A549 (cell line): ENCODE measurements around the gene ANP32A. TPM values are rescaled to one million over a fixed set of nuclear protein-coding genes. Genes with fewer than 3 reads are reported as not detected.

Source experiments
- ATAC-seq, 2 experiments: fragments of 200-7000 bp in 1 of 2; fragments of >200 bp in 1 of 2; cut with Nextera tagmentation in 1 of 2; cut with Tn5 transposase in 1 of 2; 3 replicates each; pipeline versions ENCODE4 v1.8.0 to v1.9.1; 2018 to 2020; ENCODE audit warnings: mild to moderate bottlenecking in 1 of 2, moderate library complexity in 1 of 2
- CTCF ChIA-PET: fragments of 300-600 bp; sonication (Branson Sonifier 250); formaldehyde crosslinking; extraction: SDS; loops from one replicate; lab custom pipeline; 2021; ENCODE audit warnings: antibody characterized with exemption, inconsistent platforms; lab: Yijun Ruan, JAX
- POLR2A ChIA-PET: fragments of 350-600 bp; formaldehyde crosslinking; extraction: SDS; loops from one replicate; lab custom pipeline; 2021; ENCODE audit warnings: antibody characterized with exemption, inconsistent platforms; lab: Yijun Ruan, JAX
- DNase-seq, 2 experiments: peaks; one replicate each; pipeline versions ENCODE4 v3.0.0 to v3.0.0-alpha.2; 2011 to 2016; ENCODE audit warnings: low read depth in 1 of 2, low spot score in 1 of 2
- FAIRE-seq: peaks from 2 replicates; lab custom pipeline; 2011; peaks lifted over from hg19 to GRCh38; lab: Jason Lieb, UNC
- H3K27ac ChIP-seq, 2 experiments: fragments of >200 bp; sonication (Bioruptor Twin); formaldehyde crosslinking; 3 replicates each; pipeline ENCODE4 v1.5.1; 2016 to 2017
- H3K4me1 ChIP-seq: fragments of >200 bp; sonication (Bioruptor Twin); formaldehyde crosslinking; 3 replicates; pipeline ENCODE4 v1.6.1; 2016
- H3K4me2 ChIP-seq: fragments of >200 bp; sonication (Bioruptor Twin); formaldehyde crosslinking; 3 replicates; pipeline ENCODE4 v1.6.1; 2016
- H3K4me3 ChIP-seq: fragments of >200 bp; sonication (Bioruptor Twin); formaldehyde crosslinking; 3 replicates; pipeline ENCODE4 v1.5.1; 2016
- H3K9me3 ChIP-seq: fragments of >200 bp; sonication (Bioruptor Twin); formaldehyde crosslinking; 3 replicates; pipeline ENCODE4 v1.6.1; 2016
- BHLHE40 ChIP-seq: IDR thresholded peaks from 2 replicates; pipeline ENCODE4 v1.6.1; 2012; ENCODE audit warnings: low read depth, low read length, inconsistent platforms
- CBX2 ChIP-seq: fragments of 200-600 bp; sonication (generic); IDR thresholded peaks from 2 replicates; pipeline ENCODE4 v1.6.1; 2016; ENCODE audit warnings: low read depth, mild to moderate bottlenecking, borderline replicate concordance
- EP300 ChIP-seq, 2 experiments: fragments of >200 bp; sonication (Bioruptor Twin); formaldehyde crosslinking; IDR thresholded peaks; 2 replicates in 1 of 2; 3 replicates in 1 of 2; pipeline ENCODE4 v1.6.1; 2016 to 2017
- ESRRA ChIP-seq: fragments of 150-350 bp; IDR thresholded peaks from 2 replicates; pipeline ENCODE4 v1.6.1; 2014; ENCODE audit warnings: mild to moderate bottlenecking, low read length, borderline replicate concordance
- GATA3 ChIP-seq: IDR thresholded peaks from 2 replicates; pipeline ENCODE4 v1.6.1; 2012; ENCODE audit warnings: borderline replicate concordance
- HEYL ChIP-seq: fragments of 250-450 bp; sonication (Bioruptor Pico); IDR thresholded peaks from 2 replicates; pipeline ENCODE4 v1.8.0; 2021; ENCODE audit warnings: mild to moderate bottlenecking, moderate library complexity
- MYC ChIP-seq: IDR thresholded peaks from 2 replicates; pipeline ENCODE4 v1.6.1; 2012; ENCODE audit warnings: mild to moderate bottlenecking, inconsistent platforms, low read length, improper control_type of control experiment, borderline replicate concordance
- NR3C1 ChIP-seq: fragments of >200 bp; sonication (Bioruptor Twin); formaldehyde crosslinking; IDR thresholded peaks from 3 replicates; pipeline ENCODE4 v1.6.1; 2017
- PBX3 ChIP-seq: IDR thresholded peaks from 2 replicates; pipeline ENCODE4 v1.6.1; 2012
- RAD21 ChIP-seq, 2 experiments: fragments of >200 bp in 1 of 2; sonication (Bioruptor Twin) in 1 of 2; formaldehyde crosslinking in 1 of 2; IDR thresholded peaks in 1 of 2; conservative IDR thresholded peaks in 1 of 2; 2 replicates in 1 of 2; 3 replicates in 1 of 2; pipeline ENCODE4 v1.6.1; 2012 to 2018; ENCODE audit warnings: inconsistent platforms in 1 of 2
- RNF2 ChIP-seq: fragments of 200-600 bp; sonication (generic); IDR thresholded peaks from 2 replicates; pipeline ENCODE4 v1.6.1; 2016; ENCODE audit warnings: low read depth, mild to moderate bottlenecking, antibody characterized with exemption, moderate library complexity, borderline replicate concordance
- SMC3 ChIP-seq: fragments of >200 bp; sonication (Bioruptor Twin); formaldehyde crosslinking; IDR thresholded peaks from 3 replicates; pipeline ENCODE4 v1.6.1; 2018; ENCODE audit warnings: inconsistent platforms
- ZSCAN20 ChIP-seq: fragments of 250-450 bp; sonication (Bioruptor Pico); IDR thresholded peaks from 2 replicates; pipeline ENCODE4 v1.8.0; 2022; ENCODE audit warnings: mild to moderate bottlenecking, moderate library complexity
- WGBS: methylation state at CpG from one replicate; pipeline ENCODE4 v1.1.6; 2017; ENCODE audit errors: missing lambda C conversion rate; 5-methylcytosine and 5-hydroxymethylcytosine counted together
- polyA plus RNA-seq, 4 experiments: library from polyadenylated mRNA; depleted of rRNA in 3 of 4; stranded (reverse); fragments of >200 nt; fragmentation: RNase III in 1 of 4; extraction: RNeasy Plus Mini Kit Qiagen cat#74134 plus additional on column Dnase treatment in 1 of 4; gene quantifications; 2 replicates in 3 of 4; 3 replicates in 1 of 4; pipeline ENCODE4 v1.2.3, GENCODE V29; 2011 to 2017
- TF ChIP-seq, protein P1 (sequence below): fragments of >200 bp; sonication (Bioruptor Twin); formaldehyde crosslinking; IDR thresholded peaks from 3 replicates; pipeline ENCODE4 v1.5.1; 2016
- TF ChIP-seq, protein P2 (sequence below): IDR thresholded peaks from 2 replicates; pipeline ENCODE4 v1.6.1; 2012

The ANP32A gene
- polyA plus RNA-seq, 2 of the 4 experiments (the other 2 are of a cell fraction): 208 to 354 TPM

DNA sequence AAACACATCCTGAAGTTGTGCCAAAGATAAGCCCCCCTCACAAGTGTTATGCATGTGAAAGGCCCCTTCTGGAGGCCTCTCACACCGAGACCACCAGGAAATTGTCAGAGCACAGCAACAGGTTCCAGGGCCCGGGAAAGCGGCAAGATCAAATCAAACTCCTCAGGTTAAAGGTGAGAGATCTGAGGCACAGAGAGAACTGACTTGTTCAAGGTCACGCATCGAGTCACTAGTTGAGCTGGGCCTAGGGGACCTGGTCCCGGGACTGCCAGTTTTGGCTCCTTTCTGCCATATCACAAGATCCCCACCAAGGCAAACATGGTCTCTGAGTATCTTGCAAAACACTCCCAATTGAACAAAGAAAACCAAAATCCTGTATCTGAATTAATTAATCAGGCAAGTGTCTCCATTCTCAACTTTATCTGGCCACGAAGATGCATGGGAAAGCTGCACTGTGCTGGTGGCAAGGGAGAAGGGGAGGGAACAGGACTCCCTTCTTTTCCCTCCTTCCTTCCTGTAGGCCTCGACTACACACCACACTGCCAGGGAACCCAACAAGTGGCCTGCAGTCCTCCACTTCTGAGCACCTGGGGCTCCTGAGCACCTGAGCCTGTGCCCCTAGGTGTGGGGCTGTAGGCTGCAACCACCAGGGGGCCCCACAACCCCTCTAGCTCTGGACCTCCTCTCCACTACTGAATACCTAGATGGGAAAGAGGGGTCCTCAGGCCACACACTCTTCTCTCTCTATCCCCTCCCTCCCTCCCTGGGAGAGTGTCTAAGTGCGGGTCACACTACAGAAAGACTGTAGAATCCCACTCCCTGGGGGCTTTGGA lies 37.3 kb downstream of the ANP32A start:
- CTCF ChIA-PET: interaction anchor here (0.6 to 11.6 kb wide), 14 partner anchors 11 to 477 kb away, joined by 3 to 110 read pairs (median 4); no protein-coding TSS in a partner anchor
- Histone ChIP-seq H3K4me1 (peaks cover 10% of the 10 kb centered on the region; the same call in 1 of the 3 replicates), H3K4me2 (no peak overlapping the region), H3K9me3 (no peaks in the 10 kb centered on the region), H3K4me3 (no peak overlapping the region), H3K27ac (no peak overlapping the region)
- DNase-seq (peak; percentile 39 to 75), FAIRE-seq (no peak), ATAC-seq (peak; percentile 72 to 94)
- 84% methylated on average over 9 of the region's 9 CpGs for WGBS
- TF ChIP-seq SMC3 (peak; percentile 73), RAD21 (conservative IDR thresholded peaks at IDR 0.05 in 1 of 2, IDR thresholded peaks at IDR 0.05 in 1 of 2) (peak; percentile 62 to 68), MYC (no peak), ESRRA (no peak)
- TF ChIP-seq, protein P1, sequence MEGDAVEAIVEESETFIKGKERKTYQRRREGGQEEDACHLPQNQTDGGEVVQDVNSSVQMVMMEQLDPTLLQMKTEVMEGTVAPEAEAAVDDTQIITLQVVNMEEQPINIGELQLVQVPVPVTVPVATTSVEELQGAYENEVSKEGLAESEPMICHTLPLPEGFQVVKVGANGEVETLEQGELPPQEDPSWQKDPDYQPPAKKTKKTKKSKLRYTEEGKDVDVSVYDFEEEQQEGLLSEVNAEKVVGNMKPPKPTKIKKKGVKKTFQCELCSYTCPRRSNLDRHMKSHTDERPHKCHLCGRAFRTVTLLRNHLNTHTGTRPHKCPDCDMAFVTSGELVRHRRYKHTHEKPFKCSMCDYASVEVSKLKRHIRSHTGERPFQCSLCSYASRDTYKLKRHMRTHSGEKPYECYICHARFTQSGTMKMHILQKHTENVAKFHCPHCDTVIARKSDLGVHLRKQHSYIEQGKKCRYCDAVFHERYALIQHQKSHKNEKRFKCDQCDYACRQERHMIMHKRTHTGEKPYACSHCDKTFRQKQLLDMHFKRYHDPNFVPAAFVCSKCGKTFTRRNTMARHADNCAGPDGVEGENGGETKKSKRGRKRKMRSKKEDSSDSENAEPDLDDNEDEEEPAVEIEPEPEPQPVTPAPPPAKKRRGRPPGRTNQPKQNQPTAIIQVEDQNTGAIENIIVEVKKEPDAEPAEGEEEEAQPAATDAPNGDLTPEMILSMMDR: peak; percentile 71
- TF ChIP-seq, all 56 proteins: peak for 3
- POLR2A ChIA-PET: no interaction called here

DNA sequence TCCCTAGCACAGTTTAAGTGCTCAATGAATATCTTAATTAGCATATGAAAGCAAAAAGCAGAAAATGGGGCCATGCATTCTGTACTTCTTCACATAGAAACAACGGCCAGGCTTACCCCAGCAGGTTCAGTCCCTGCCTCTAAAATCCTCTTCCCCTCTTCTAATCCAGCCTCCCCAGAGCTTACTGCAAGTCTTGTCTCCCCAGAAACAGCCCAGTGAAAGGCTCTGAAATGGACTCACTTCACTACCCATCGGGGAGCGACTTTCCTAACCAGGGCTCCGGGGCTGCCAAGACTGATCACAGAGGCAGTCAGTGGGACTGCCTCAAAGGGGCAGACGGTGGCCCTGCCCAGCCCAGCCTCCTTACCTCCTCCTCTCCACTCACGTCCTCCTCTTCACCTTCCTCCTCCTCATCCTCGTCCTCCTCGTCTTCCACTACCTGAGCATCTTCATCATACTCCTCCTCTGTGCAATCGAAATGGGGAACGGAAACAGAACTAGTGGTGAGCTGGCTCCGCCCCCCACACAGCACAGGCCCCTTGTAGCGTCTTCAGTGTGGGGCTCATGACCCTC lies 38.0 kb downstream of the ANP32A start:
- ATAC-seq (no peak), DNase-seq (no peak), FAIRE-seq (no peak)
- WGBS: 88% methylated on average over 12 of the region's 12 CpGs
- H3K4me1 ChIP-seq: peaks cover 3% of the 10 kb centered on the region; the same call in 1 of the 3 replicates
- no peak overlapping the region for H3K4me3 ChIP-seq
- no peak overlapping the region for H3K4me2 ChIP-seq
- H3K9me3 ChIP-seq: no peaks in the 10 kb centered on the region
- POLR2A ChIA-PET: no interaction called here
- H3K27ac ChIP-seq: no peak overlapping the region
- CTCF ChIA-PET: interaction anchor here (0.6 to 11.6 kb wide), 7 partner anchors 12 to 229 kb away, joined by 3 to 110 read pairs (median 12); no protein-coding TSS in a partner anchor
- TF ChIP-seq PBX3 (no peak), SMC3 (no peak), BHLHE40 (no peak), CBX2 (no peak)

DNA sequence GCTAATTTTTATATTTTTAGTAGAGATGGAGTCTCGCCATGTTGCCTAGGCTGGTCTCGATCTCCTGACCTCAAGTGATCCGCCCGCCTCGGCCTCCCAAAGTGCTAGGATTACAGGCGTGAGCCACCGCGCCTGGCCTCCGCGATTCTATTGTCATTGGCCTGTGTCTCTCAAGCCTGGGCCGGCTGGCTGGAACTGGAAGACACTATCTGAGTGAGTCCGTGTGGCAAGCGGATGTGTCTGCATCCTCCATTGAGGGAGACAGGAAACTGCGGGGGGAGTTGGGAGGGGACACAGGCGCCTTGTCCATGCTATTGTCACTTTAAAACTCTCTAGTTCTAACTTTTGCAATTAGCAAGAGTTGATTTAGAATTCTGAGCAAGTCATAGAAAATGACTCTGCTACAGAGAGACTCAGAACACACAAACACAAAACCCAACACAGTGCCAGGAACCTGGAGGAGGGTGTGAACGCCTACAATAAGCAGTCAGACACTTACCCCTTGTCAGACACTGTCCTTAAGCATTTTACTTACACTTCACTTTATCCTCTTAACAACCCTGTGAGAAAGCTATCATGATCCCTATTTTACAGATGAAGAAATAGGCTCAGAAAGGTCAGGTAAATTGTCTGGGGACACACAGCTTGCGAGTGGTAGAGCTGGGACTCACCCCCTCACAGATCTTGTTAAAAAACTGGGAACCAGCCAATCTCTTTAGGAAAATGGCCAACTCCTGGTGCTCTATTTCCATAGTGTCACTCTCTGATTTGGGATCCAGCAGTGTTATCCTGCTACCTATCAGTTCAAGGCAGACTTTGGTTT lies 38.7 kb downstream of the ANP32A start:
- POLR2A ChIA-PET: no interaction called here
- H3K27ac ChIP-seq: no peak overlapping the region

More for the DNA sequence above, 38.7 kb downstream of the ANP32A start:
- no peak for FAIRE-seq
- Histone ChIP-seq H3K4me1 (no peaks in the 10 kb centered on the region), H3K9me3 (no peaks in the 10 kb centered on the region), H3K4me3 (no peak overlapping the region), H3K4me2 (no peak overlapping the region)
- TF ChIP-seq RAD21 (conservative IDR thresholded peaks at IDR 0.05 in 1 of 2, IDR thresholded peaks at IDR 0.05 in 1 of 2): no peak
- TF ChIP-seq RNF2: no peak
- no peak for TF ChIP-seq EP300 (IDR thresholded peaks at IDR 0.05)
- TF ChIP-seq CBX2: no peak
- TF ChIP-seq, protein P2, sequence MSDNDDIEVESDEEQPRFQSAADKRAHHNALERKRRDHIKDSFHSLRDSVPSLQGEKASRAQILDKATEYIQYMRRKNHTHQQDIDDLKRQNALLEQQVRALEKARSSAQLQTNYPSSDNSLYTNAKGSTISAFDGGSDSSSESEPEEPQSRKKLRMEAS: no peak
- TF ChIP-seq ZSCAN20: no peak
- no peak for TF ChIP-seq GATA3
- TF ChIP-seq NR3C1: no peak
- no peak for TF ChIP-seq HEYL
- DNase-seq: no peak
- no peak for ATAC-seq
- WGBS: 96% methylated on average over 17 of the region's 17 CpGs
- CTCF ChIA-PET: interaction anchor here (2.5 to 11.6 kb wide), 3 partner anchors 22 to 143 kb away, joined by 12 to 110 read pairs (median 14); no protein-coding TSS in a partner anchor
